GM12873 (cell line): ENCODE measurements around the gene SLC25A45.

ENCODE experiments used
- CTCF ChIP-seq: IDR thresholded peaks from 2 replicates; pipeline ENCODE4 v1.5.1; 2012; ENCODE audit warnings: low read depth, mild to moderate bottlenecking, moderate library complexity, low read length, control low read depth; ENCODE audit not compliant: insufficient read depth; ENCODE audit errors: missing control alignments

SLC25A45 gene

DNA sequence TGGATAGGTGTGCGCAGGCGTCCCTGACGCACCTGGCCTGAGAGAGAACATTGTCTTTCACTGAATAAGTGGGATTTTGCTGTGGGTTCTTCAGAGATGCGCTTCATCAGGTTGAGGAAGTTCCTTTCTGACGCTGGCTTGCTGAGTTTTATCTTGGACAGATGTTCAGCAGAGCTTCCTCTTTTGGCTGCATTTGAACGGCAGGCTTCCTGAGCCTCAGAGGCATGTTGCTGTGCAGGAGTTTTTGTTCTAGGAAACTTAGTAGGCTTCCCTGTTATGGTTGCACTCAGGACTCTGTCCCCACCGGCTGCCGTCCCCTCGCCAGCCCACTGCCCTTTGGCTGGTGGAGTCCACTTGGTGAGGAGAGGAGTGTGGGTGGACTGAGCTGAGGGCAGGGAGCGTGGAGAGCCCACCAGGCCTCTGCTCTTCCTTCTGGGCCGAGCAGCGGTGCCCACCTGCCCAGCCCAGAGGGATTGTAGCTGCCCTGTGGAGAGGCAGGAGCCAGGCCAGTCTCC lies 21.2 kb upstream of the SLC25A45 start:
- TF ChIP-seq CTCF = no peak

- no peak for TF ChIP-seq CTCF
Measured at GRCh38 chr11:65402790-65403189, 20.3 kb upstream of the SLC25A45 start.

DNA sequence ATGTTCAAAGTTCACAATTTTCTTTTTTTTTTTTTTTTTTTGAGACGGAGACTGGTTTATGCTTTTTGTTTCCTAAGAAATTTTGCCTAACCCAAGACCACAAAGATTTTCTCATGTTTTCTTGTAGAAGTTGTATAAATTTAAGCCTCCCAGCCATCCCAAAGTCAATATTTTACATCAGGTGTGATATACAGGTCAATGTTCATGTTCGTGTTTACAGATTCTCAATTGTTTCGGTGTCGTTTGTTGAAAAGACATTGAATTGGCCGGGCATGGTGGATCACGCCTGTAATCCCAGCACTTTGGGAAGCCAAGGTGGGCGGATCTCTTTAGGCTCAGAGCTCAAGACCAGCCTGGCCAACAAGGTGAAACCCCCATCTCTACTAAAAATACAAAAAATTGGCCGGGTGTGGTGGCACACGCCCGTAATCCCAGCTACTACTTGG lies 19.4 kb upstream of the SLC25A45 start:
- TF ChIP-seq CTCF = no peak

DNA sequence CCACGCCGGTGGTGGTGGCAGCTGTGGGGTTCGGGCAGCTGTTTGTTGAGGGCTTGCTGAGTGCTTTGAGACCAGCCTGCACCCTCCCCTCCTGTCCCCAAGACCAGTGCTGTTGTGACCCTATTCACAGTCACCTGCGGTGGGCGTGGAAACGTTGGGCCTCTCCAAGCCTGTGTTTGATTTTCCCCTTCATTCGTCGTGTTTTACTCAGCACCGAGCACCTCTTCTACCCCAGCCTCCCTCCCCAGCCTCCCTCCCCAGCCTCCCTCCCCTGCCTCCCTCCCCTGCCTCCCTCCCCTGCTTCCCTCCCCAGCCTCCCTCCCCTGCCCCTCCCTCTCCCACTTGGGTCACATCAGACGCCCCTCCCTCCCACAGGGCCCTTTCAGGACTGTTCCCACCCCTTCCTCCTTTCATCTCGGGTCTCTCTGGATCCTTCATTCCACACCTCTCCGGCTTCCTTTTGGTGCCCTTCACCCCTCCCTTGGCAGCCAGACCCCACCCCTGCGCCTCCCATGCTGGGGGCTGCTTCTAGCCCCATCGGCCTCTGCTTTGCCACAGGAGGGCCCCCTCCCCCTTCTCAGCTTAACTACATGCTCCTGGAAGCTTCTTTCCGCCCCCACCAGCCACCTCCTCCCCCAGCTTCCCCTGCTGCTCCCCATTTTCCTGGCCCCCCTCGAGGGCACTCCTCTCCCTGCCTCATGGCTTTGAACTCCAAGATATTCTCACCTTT lies 18.8 kb upstream of the SLC25A45 start:
- no peak for TF ChIP-seq CTCF

DNA sequence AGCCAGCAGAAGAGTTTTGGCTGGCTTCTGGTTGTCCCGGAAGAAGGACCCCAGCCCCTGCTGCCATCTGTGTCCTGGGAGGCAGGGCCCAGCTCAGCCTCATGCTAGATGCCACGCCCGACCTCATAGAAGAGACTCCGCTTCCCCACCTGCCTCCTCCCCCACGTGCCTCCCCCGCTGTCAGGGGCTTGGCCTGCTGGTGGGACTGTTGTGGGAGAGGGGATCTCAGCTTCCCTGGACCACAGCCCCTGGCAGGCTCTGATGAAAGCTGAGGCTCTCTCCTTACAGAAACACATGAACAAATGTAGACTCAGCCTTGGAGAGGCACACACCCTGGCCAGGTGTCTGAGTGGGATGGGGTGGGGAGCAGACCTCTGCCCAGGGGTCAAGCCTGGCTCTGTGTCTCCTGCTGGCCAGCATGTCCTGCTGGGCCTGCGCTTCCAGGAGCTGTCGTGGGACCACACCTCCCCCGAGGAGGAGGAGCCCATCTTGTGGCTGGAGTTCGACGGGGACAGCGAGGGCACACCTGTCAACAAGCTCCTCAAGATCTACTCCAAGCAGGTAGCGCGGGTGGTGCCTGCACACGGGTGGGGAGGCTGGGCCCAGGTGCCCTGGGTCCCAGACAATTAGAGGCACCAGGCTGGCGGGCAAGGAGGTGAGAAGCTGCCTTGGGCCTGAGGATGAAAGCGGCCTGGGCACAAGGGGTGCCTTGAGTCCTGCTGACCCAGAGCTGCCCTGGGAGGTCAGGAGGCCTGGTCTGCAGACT lies 18.0 kb upstream of the SLC25A45 start:
- no peak for TF ChIP-seq CTCF

DNA sequence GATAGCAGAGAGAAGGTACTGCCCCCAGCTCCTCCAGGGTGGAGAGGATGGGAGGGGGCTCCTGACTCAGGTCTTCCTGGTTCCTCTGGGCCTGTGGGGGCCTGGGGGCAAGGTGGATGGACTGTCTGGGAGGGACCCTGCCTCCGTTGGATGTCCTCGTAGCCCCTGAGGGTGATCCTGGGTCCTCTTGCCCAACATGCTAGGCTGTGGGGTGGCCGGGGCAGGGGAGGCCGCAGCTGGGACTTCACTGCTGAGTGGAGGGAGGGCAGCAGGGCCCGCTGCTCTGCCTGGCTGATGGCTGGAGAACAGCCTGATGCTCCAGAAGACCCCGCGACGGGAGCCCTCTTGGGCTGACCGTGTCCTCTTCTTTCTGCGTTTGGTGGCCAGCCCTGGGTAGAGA lies 17.4 kb upstream of the SLC25A45 start:
- TF ChIP-seq CTCF = no peak

GRCh38 chr11:65399249-65399648 lies 16.8 kb upstream of the SLC25A45 start:
- TF ChIP-seq CTCF = no peak
